Muscle layer of duodenum (tissue), 2 donors: Measurements from ENCODE around the gene PTPRN2.

Experiments
- H3K27ac ChIP-seq: one replicate; pipeline ENCODE4 v1.7.0; 2013; ENCODE audit warnings: mild to moderate bottlenecking, low read length
- H3K27me3 ChIP-seq: one replicate; pipeline ENCODE4 v1.7.0; 2013; ENCODE audit warnings: low read depth, mild to moderate bottlenecking, control low read depth, low read length
- H3K36me3 ChIP-seq, 2 donors: one replicate each; pipeline ENCODE4 v1.7.0; 2013; ENCODE audit warnings: low read length in 2 of 2, control low read depth in 1 of 2, mild to moderate bottlenecking in 1 of 2; ENCODE audit not compliant: insufficient read depth in 2 of 2, control insufficient read depth in 1 of 2
- H3K4me1 ChIP-seq, 2 donors: one replicate each; pipeline ENCODE4 v1.7.0; 2013; ENCODE audit warnings: low read length in 2 of 2, mild to moderate bottlenecking in 2 of 2, control low read depth in 1 of 2, moderate library complexity in 1 of 2; ENCODE audit not compliant: insufficient read depth in 2 of 2, control insufficient read depth in 1 of 2
- H3K4me3 ChIP-seq, 2 donors: one replicate each; pipeline ENCODE4 v1.7.0; 2013; ENCODE audit warnings: low read length in 2 of 2, low read depth in 1 of 2, mild to moderate bottlenecking in 1 of 2
- H3K9me3 ChIP-seq, 2 donors: one replicate each; pipeline ENCODE4 v1.7.0; 2013; ENCODE audit warnings: low read length in 2 of 2, control low read depth in 1 of 2, mild to moderate bottlenecking in 1 of 2; ENCODE audit not compliant: control insufficient read depth in 1 of 2
- donor health status: healthy.

PTPRN2 gene

DNA sequence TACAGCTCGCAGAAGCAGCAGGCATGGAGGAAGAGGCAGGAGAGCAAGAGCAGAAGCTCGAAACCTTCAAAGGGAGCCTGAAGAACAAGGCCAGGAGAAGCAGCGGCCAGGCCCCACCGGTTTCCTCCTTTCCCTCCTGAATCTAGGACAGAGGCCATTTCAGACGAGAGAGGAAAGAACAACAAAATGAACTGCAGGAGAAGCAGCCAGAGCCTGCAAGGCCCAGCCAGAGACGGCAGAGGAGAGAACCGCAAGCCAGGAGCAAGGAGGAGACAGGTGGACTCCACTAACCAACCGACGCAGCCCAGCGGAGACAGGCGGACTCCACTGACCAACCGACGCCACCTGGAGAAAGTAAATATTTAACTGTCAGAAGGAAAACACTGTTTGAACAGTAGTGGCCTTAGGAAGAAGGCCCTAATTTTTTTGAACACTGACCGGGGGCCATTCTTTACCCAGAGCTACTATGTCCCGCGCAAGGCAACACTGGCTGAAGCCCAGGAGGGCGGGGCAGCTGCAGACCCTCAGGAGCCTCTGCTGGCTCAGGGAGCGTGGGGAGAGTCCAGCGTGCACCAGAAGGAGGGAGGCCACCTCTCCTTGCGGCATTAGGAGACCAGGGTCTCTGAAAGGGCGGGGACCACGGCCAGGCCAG, 559.2 kb downstream of the PTPRN2 start:
- no peaks in the 10 kb centered on the region for H3K27me3 ChIP-seq
- H3K4me3 ChIP-seq: no peak overlapping the region
- no peak overlapping the region for H3K27ac ChIP-seq

DNA sequence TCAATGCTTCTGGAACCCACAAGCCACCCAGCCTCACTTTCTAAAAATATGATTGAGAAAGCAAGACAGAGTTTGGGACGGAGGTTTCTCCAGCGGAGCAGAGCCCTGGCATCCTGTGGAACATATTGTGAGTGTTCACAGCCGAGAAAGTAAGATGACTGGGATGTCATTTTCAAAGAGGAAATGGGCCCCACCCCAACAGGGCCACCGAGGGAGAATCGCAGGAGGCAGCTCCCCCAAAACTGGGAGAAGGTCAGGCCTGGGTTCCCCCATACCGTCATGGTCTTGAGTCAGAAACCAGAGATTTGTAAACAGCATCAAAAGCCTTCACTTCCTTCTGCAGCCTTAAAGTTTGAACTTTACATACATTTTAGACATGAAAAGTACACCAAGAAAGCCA, 560.0 kb downstream of the PTPRN2 start:
- H3K27ac ChIP-seq: no peak overlapping the region
- H3K9me3 ChIP-seq: no peaks in the 10 kb centered on the region
- H3K4me1 ChIP-seq: no peaks in the 10 kb centered on the region
- no peak overlapping the region for H3K4me3 ChIP-seq
- no peaks in the 10 kb centered on the region for H3K36me3 ChIP-seq
- no peaks in the 10 kb centered on the region for H3K27me3 ChIP-seq

More for the DNA sequence above, 559.2 kb downstream of the PTPRN2 start:
- peaks cover 0 to under 1% of the 10 kb centered on the region in 2 donors for H3K9me3 ChIP-seq
- no peaks in the 10 kb centered on the region for H3K36me3 ChIP-seq
- no peaks in the 10 kb centered on the region for H3K4me1 ChIP-seq

- Histone ChIP-seq H3K4me3 (no peak overlapping the region), H3K27ac (no peak overlapping the region), H3K36me3 (no peaks in the 10 kb centered on the region), H3K27me3 (no peaks in the 10 kb centered on the region), H3K4me1 (no peaks in the 10 kb centered on the region), H3K9me3 (no peaks in the 10 kb centered on the region)
Observed at GRCh38 chr7:158026636-158027265, 560.9 kb downstream of the PTPRN2 start.

- Histone ChIP-seq H3K27ac (no peak overlapping the region), H3K27me3 (no peaks in the 10 kb centered on the region), H3K36me3 (no peaks in the 10 kb centered on the region), H3K4me1 (no peaks in the 10 kb centered on the region), H3K9me3 (no peaks in the 10 kb centered on the region), H3K4me3 (no peak overlapping the region)
Observed at GRCh38 chr7:158025686-158026600, 561.7 kb downstream of the PTPRN2 start.

- Histone ChIP-seq H3K36me3 (no peaks in the 10 kb centered on the region), H3K27me3 (no peaks in the 10 kb centered on the region), H3K27ac (no peak overlapping the region), H3K9me3 (no peaks in the 10 kb centered on the region), H3K4me1 (no peaks in the 10 kb centered on the region), H3K4me3 (no peak overlapping the region)
Observed at GRCh38 chr7:158024881-158025280, 562.7 kb downstream of the PTPRN2 start.

- Histone ChIP-seq H3K4me1 (no peaks in the 10 kb centered on the region), H3K9me3 (no peaks in the 10 kb centered on the region), H3K27me3 (no peaks in the 10 kb centered on the region), H3K36me3 (no peaks in the 10 kb centered on the region), H3K4me3 (no peak overlapping the region), H3K27ac (no peak overlapping the region)
Observed at GRCh38 chr7:158024351-158024715, 563.3 kb downstream of the PTPRN2 start.

GRCh38 chr7:158023681-158024350, 563.8 kb downstream of the PTPRN2 start:
- H3K27ac ChIP-seq: no peak overlapping the region
- no peaks in the 10 kb centered on the region for H3K27me3 ChIP-seq
- H3K4me1 ChIP-seq: no peaks in the 10 kb centered on the region
- no peaks in the 10 kb centered on the region for H3K9me3 ChIP-seq
- H3K36me3 ChIP-seq: no peaks in the 10 kb centered on the region
- H3K4me3 ChIP-seq: no peak overlapping the region

- Histone ChIP-seq H3K36me3 (no peaks in the 10 kb centered on the region), H3K27ac (no peak overlapping the region), H3K4me3 (no peak overlapping the region), H3K9me3 (no peaks in the 10 kb centered on the region), H3K27me3 (no peaks in the 10 kb centered on the region), H3K4me1 (no peaks in the 10 kb centered on the region)
Observed at GRCh38 chr7:158023157-158023556, 564.5 kb downstream of the PTPRN2 start.

- no peak overlapping the region for H3K4me3 ChIP-seq
- H3K4me1 ChIP-seq: no peaks in the 10 kb centered on the region
- H3K27ac ChIP-seq: no peak overlapping the region
- no peaks in the 10 kb centered on the region for H3K27me3 ChIP-seq
- no peaks in the 10 kb centered on the region for H3K36me3 ChIP-seq
- no peaks in the 10 kb centered on the region for H3K9me3 ChIP-seq
Observed at GRCh38 chr7:158022601-158023000, 565.0 kb downstream of the PTPRN2 start.

GRCh38 chr7:158021836-158022235, 565.8 kb downstream of the PTPRN2 start:
- no peak overlapping the region for H3K27ac ChIP-seq
- no peak overlapping the region for H3K4me3 ChIP-seq
- H3K27me3 ChIP-seq: no peaks in the 10 kb centered on the region
- H3K9me3 ChIP-seq: no peaks in the 10 kb centered on the region
- no peaks in the 10 kb centered on the region for H3K36me3 ChIP-seq
- peaks cover 0 to 3% of the 10 kb centered on the region in 2 donors for H3K4me1 ChIP-seq

GRCh38 chr7:158020706-158021095, 566.9 kb downstream of the PTPRN2 start:
- no peaks in the 10 kb centered on the region for H3K36me3 ChIP-seq
- no peak overlapping the region for H3K4me3 ChIP-seq
- H3K27me3 ChIP-seq: no peaks in the 10 kb centered on the region
- no peak overlapping the region for H3K27ac ChIP-seq
- no peaks in the 10 kb centered on the region for H3K9me3 ChIP-seq
- peaks cover 0 to 12% of the 10 kb centered on the region in 2 donors for H3K4me1 ChIP-seq
